Fibroblast of lung (primary cell): ENCODE data around the gene INTS11. TPM values are rescaled to one million over a fixed set of nuclear protein-coding genes. Genes with fewer than 3 reads are reported as not detected.

Experiments
- DNase-seq, 2 donors: peaks; one replicate each; pipeline versions ENCODE4 v3.0.0 to v3.0.0-alpha.2; 2010; ENCODE audit warnings: low read depth in 2 of 2
- H2AFZ ChIP-seq: 2 replicates; pipeline ENCODE4 v1.5.1; 2012; ENCODE audit warnings: low read length, control low read depth, inconsistent platforms
- H3K27ac ChIP-seq: 2 replicates; pipeline ENCODE4 v1.5.1; 2011; ENCODE audit warnings: low read length, control low read depth; ENCODE audit not compliant: insufficient read depth
- H3K27me3 ChIP-seq: 2 replicates; pipeline ENCODE4 v1.5.1; 2011; ENCODE audit warnings: mild to moderate bottlenecking, low read length; ENCODE audit not compliant: control insufficient read depth, insufficient read depth
- H3K36me3 ChIP-seq: 2 replicates; pipeline ENCODE4 v1.5.1; 2011; ENCODE audit warnings: low read length; ENCODE audit not compliant: control insufficient read depth, insufficient read depth
- H3K4me1 ChIP-seq: 2 replicates; pipeline ENCODE4 v1.5.1; 2011; ENCODE audit warnings: low read length; ENCODE audit not compliant: control insufficient read depth, insufficient read depth; ENCODE audit errors: extremely low read depth
- H3K4me2 ChIP-seq: 2 replicates; pipeline ENCODE4 v1.5.1; 2011; ENCODE audit warnings: low read length, control low read depth; ENCODE audit not compliant: insufficient read depth; ENCODE audit errors: extremely low read depth
- H3K4me3 ChIP-seq, 4 experiments: fragments of 200-600 bp in 1 of 4; sonication (generic) in 1 of 4; replicated peaks in 1 of 4; 2 replicates each; pipeline ENCODE4 v1.5.1; 2011 to 2016; ENCODE audit warnings: low read length in 4 of 4, low read depth in 3 of 4, mild to moderate bottlenecking in 3 of 4, control low read depth in 2 of 4, inconsistent platforms in 1 of 4, mixed read lengths in 1 of 4; ENCODE audit not compliant: insufficient read depth in 1 of 4; ENCODE audit errors: control extremely low read depth in 1 of 4
- H3K79me2 ChIP-seq: 2 replicates; pipeline ENCODE4 v1.5.1; 2012; ENCODE audit warnings: mild to moderate bottlenecking, low read length, inconsistent platforms; ENCODE audit not compliant: control insufficient read depth, insufficient read depth
- H3K9ac ChIP-seq: 2 replicates; pipeline ENCODE4 v1.5.1; 2011; ENCODE audit warnings: mild to moderate bottlenecking, low read length, control low read depth; ENCODE audit not compliant: insufficient read depth
- H3K9me3 ChIP-seq: 2 replicates; pipeline ENCODE4 v1.5.1; 2012; ENCODE audit warnings: low read depth, low read length; ENCODE audit not compliant: control insufficient read depth, insufficient read depth
- H4K20me1 ChIP-seq: 2 replicates; pipeline ENCODE4 v1.5.1; 2011; ENCODE audit warnings: low read length; ENCODE audit not compliant: control insufficient read depth, insufficient read depth; ENCODE audit errors: extremely low read depth
- CTCF ChIP-seq, 2 donors: IDR thresholded peaks in 1 of 2; conservative IDR thresholded peaks in 1 of 2; 1 replicate in 1 of 2; 2 replicates in 1 of 2; pipeline ENCODE4 v1.5.1; 2011 to 2012; ENCODE audit warnings: low read length in 2 of 2, control low read depth in 1 of 2, inconsistent platforms in 1 of 2, low read depth in 1 of 2, mild to moderate bottlenecking in 1 of 2
- EZH2 ChIP-seq: IDR thresholded peaks from 2 replicates; pipeline ENCODE4 v1.5.1; 2012; ENCODE audit warnings: low read length, control low read depth, mild to moderate bottlenecking; ENCODE audit errors: missing control alignments
- polyA plus RNA-seq, 2 donors: library from polyadenylated mRNA; depleted of rRNA in 1 of 2; stranded (reverse) in 1 of 2; unstranded in 1 of 2; fragments of >200 nt; gene quantifications; 2 replicates each; pipeline ENCODE4 v1.2.1, GENCODE V29; 2011 to 2012; ENCODE audit warnings: missing spikeins in 1 of 2
- total RNA-seq: library from RNA; depleted of rRNA; stranded (reverse); fragments of >200 nt; gene quantifications from 2 replicates; pipeline ENCODE4 v1.2.1, GENCODE V29; 2014

The INTS11 gene
- total and polyA plus RNA-seq, 2 donors (not counting 1 experiment from before 2014, with no cell fraction given) = 44.1 to 69.2 TPM

GRCh38 chr1:1284221-1285101, 40.0 kb downstream of the INTS11 start:
- no peak overlapping the region for H3K9ac ChIP-seq
- no peak for TF ChIP-seq CTCF (conservative IDR thresholded peaks at IDR 0.05 in 1 of 2, IDR thresholded peaks at IDR 0.05 in 1 of 2; ENCODE audit: low read depth in 1 of 2, low read length in 2 of 2)
- H3K4me1 ChIP-seq = peaks cover 2% of the 10 kb centered on the region
- no peak overlapping the region for H3K4me2 ChIP-seq
- no peaks in the 10 kb centered on the region for H3K36me3 ChIP-seq
- H3K9me3 ChIP-seq = no peaks in the 10 kb centered on the region
- no peaks in the 10 kb centered on the region for H4K20me1 ChIP-seq
- H3K27me3 ChIP-seq = no peaks in the 10 kb centered on the region
- DNase-seq = no peak
- no peak overlapping the region for H3K4me3 ChIP-seq
- no peak overlapping the region for H3K27ac ChIP-seq
- H2AFZ ChIP-seq = no peak overlapping the region
- no peaks in the 10 kb centered on the region for H3K79me2 ChIP-seq

GRCh38 chr1:1283821-1284220, 40.6 kb downstream of the INTS11 start:
- H3K27me3 ChIP-seq = no peaks in the 10 kb centered on the region
- H2AFZ ChIP-seq = no peak overlapping the region
- no peak overlapping the region for H3K9ac ChIP-seq
- no peaks in the 10 kb centered on the region for H3K9me3 ChIP-seq
- H4K20me1 ChIP-seq = no peaks in the 10 kb centered on the region
- no peak overlapping the region for H3K4me3 ChIP-seq
- no peaks in the 10 kb centered on the region for H3K79me2 ChIP-seq
- no peak for TF ChIP-seq CTCF (conservative IDR thresholded peaks at IDR 0.05 in 1 of 2, IDR thresholded peaks at IDR 0.05 in 1 of 2; ENCODE audit: low read depth in 1 of 2, low read length in 2 of 2)
- no peak for TF ChIP-seq EZH2
- no peak for DNase-seq
- H3K4me2 ChIP-seq = no peak overlapping the region
- H3K27ac ChIP-seq = no peak overlapping the region
- no peaks in the 10 kb centered on the region for H3K36me3 ChIP-seq
- peaks cover 2% of the 10 kb centered on the region for H3K4me1 ChIP-seq

- no peak for TF ChIP-seq EZH2
- no peak for TF ChIP-seq CTCF (conservative IDR thresholded peaks at IDR 0.05 in 1 of 2, IDR thresholded peaks at IDR 0.05 in 1 of 2; ENCODE audit: low read depth in 1 of 2, low read length in 2 of 2)
- Histone ChIP-seq H3K9ac (no peak overlapping the region), H3K27ac (no peak overlapping the region), H3K4me3 (no peak overlapping the region), H3K4me2 (no peak overlapping the region), H3K36me3 (no peaks in the 10 kb centered on the region), H3K27me3 (no peaks in the 10 kb centered on the region), H3K4me1 (peaks cover 2% of the 10 kb centered on the region), H3K79me2 (no peaks in the 10 kb centered on the region), H3K9me3 (no peaks in the 10 kb centered on the region), H4K20me1 (no peaks in the 10 kb centered on the region), H2AFZ (no peak overlapping the region)
- DNase-seq = peak in 1 of 2 donors; percentile 77
Observed at GRCh38 chr1:1282998-1283397, 41.5 kb downstream of the INTS11 start.
